OCI-LY3 (cell line): ENCODE results near the gene L3HYPDH.

Experiments
- H2AFZ ChIP-seq: fragments of 200-600, 300-600 bp; shearing (Covaris generic); 2 replicates; pipeline ENCODE4 v1.6.0; 2014; ENCODE audit warnings: antibody characterized with exemption, low read depth, low read length
- H3K27ac ChIP-seq: fragments of 200-600, 300-600 bp; sonication (generic); 2 replicates; pipeline ENCODE4 v1.5.1; 2014; ENCODE audit warnings: mild to moderate bottlenecking, low read length, moderate library complexity, mixed read lengths
- H3K27me3 ChIP-seq: fragments of 200-600, 300-600 bp; sonication (generic); 2 replicates; pipeline ENCODE4 v1.6.1; 2014; ENCODE audit warnings: low read depth, low read length, mixed read lengths
- H3K36me3 ChIP-seq: fragments of 200-600, 300-600 bp; sonication (generic); replicated peaks from 2 replicates; pipeline ENCODE3; 2014; ENCODE audit warnings: low read depth, low read length, mixed read lengths
- H3K4me1 ChIP-seq: fragments of 300-600, 200-600 bp; sonication (generic); 2 replicates; pipeline ENCODE4 v1.6.1; 2014; ENCODE audit warnings: low read length, mixed read lengths
- H3K4me2 ChIP-seq: fragments of 200-600, 300-600 bp; sonication (generic); 2 replicates; pipeline ENCODE4 v1.6.1; 2014; ENCODE audit warnings: low read length, mixed read lengths
- H3K4me3 ChIP-seq: fragments of 300-600, 200-600 bp; sonication (generic); 2 replicates; pipeline ENCODE4 v1.5.1; 2014; ENCODE audit warnings: antibody characterized with exemption, mild to moderate bottlenecking, low read length, moderate library complexity
- H3K79me2 ChIP-seq: fragments of 300-600, 200-600 bp; shearing (Covaris generic); 2 replicates; pipeline ENCODE4 v1.6.1; 2014; ENCODE audit warnings: mild to moderate bottlenecking, low read length, mixed read lengths
- H3K9ac ChIP-seq: fragments of 300-600, 200-600 bp; shearing (Covaris generic); 2 replicates; pipeline ENCODE4 v1.6.0; 2014; ENCODE audit warnings: mild to moderate bottlenecking, low read length, moderate library complexity
- H3K9me3 ChIP-seq: fragments of 200-600, 300-600 bp; shearing (Covaris generic); 2 replicates; pipeline ENCODE4 v1.6.1; 2014; ENCODE audit warnings: low read length, mixed read lengths; ENCODE audit not compliant: insufficient read depth
- H4K20me1 ChIP-seq: fragments of 200-600, 300-600 bp; sonication (generic); 2 replicates; pipeline ENCODE4 v1.6.1; 2016; ENCODE audit warnings: low read length, mixed read lengths; ENCODE audit not compliant: insufficient read depth
- CTCF ChIP-seq: fragments of 200-600, 300-600 bp; sonication (generic); IDR thresholded peaks from 2 replicates; pipeline ENCODE4 v1.5.1; 2014; ENCODE audit warnings: antibody characterized with exemption, low read length, low read depth
- EZH2phosphoT487 ChIP-seq: fragments of 200-600 bp; shearing (Covaris generic); IDR thresholded peaks from 2 replicates; pipeline ENCODE4 v1.6.1; 2018; ENCODE audit warnings: antibody characterized with exemption, mixed run types, low read depth

Gene L3HYPDH

GRCh38 chr14:59480166-59480565 is 4.0 kb downstream of the L3HYPDH start:
- no peak overlapping the region for H3K9ac ChIP-seq
- H3K36me3 ChIP-seq, result peaks cover 16% of the 10 kb centered on the region
- H4K20me1 ChIP-seq, result peaks cover 6% of the 10 kb centered on the region
- H2AFZ ChIP-seq, result no peak overlapping the region
- H3K4me1 ChIP-seq, result peaks cover 10% of the 10 kb centered on the region
- TF ChIP-seq CTCF (no peak), EZH2phosphoT487 (no peak)
- H3K9me3 ChIP-seq, result no peaks in the 10 kb centered on the region
- H3K79me2 ChIP-seq, result peaks cover 28% of the 10 kb centered on the region
- no peaks in the 10 kb centered on the region for H3K27me3 ChIP-seq
- no peak overlapping the region for H3K4me2 ChIP-seq
- no peak overlapping the region for H3K4me3 ChIP-seq
- no peak overlapping the region for H3K27ac ChIP-seq

GRCh38 chr14:59478540-59478939 is 5.7 kb downstream of the L3HYPDH start:
- H3K4me1 ChIP-seq, result peaks cover 9% of the 10 kb centered on the region
- H3K27me3 ChIP-seq, result no peaks in the 10 kb centered on the region
- peaks cover 16% of the 10 kb centered on the region for H3K79me2 ChIP-seq
- TF ChIP-seq EZH2phosphoT487, result no peak
- TF ChIP-seq CTCF, result no peak
- no peak overlapping the region for H3K4me3 ChIP-seq
- peaks cover 27% of the 10 kb centered on the region for H3K36me3 ChIP-seq
- no peak overlapping the region for H3K27ac ChIP-seq
- peaks cover 6% of the 10 kb centered on the region for H4K20me1 ChIP-seq
- H2AFZ ChIP-seq, result no peak overlapping the region
- no peak overlapping the region for H3K4me2 ChIP-seq
- H3K9me3 ChIP-seq, result no peaks in the 10 kb centered on the region
- H3K9ac ChIP-seq, result no peak overlapping the region

GRCh38 chr14:59475709-59476108 is 8.5 kb downstream of the L3HYPDH start:
- no peak overlapping the region for H3K4me2 ChIP-seq
- H4K20me1 ChIP-seq, result no peaks in the 10 kb centered on the region
- H3K27ac ChIP-seq, result no peak overlapping the region
- peaks cover 41% of the 10 kb centered on the region for H3K36me3 ChIP-seq
- no peaks in the 10 kb centered on the region for H3K27me3 ChIP-seq
- TF ChIP-seq CTCF (no peak), EZH2phosphoT487 (no peak)
- H3K9ac ChIP-seq, result no peak overlapping the region
- no peaks in the 10 kb centered on the region for H3K4me1 ChIP-seq
- no peaks in the 10 kb centered on the region for H3K9me3 ChIP-seq
- no peak overlapping the region for H3K4me3 ChIP-seq
- H2AFZ ChIP-seq, result no peak overlapping the region
- H3K79me2 ChIP-seq, result no peaks in the 10 kb centered on the region

- H3K36me3 ChIP-seq, result peaks cover 48% of the 10 kb centered on the region
- no peaks in the 10 kb centered on the region for H3K79me2 ChIP-seq
- no peaks in the 10 kb centered on the region for H3K4me1 ChIP-seq
- no peaks in the 10 kb centered on the region for H3K27me3 ChIP-seq
- H3K9me3 ChIP-seq, result no peaks in the 10 kb centered on the region
- TF ChIP-seq EZH2phosphoT487 (no peak), CTCF (no peak)
- no peak overlapping the region for H3K27ac ChIP-seq
- no peak overlapping the region for H3K4me3 ChIP-seq
- no peak overlapping the region for H2AFZ ChIP-seq
- H3K4me2 ChIP-seq, result no peak overlapping the region
- no peak overlapping the region for H3K9ac ChIP-seq
- H4K20me1 ChIP-seq, result no peaks in the 10 kb centered on the region
Measured at GRCh38 chr14:59474172-59474571, 10.0 kb downstream of the L3HYPDH start.
